Brain microvascular endothelial cell (primary cell): ENCODE measurements around the gene RAB40C.

ENCODE experiments used
- DNase-seq: peaks from one replicate; pipeline ENCODE4 v3.0.0-alpha.2; 2020
- H3K27ac ChIP-seq: fragments of 250-450 bp; sonication (Bioruptor Pico); 2 replicates; pipeline ENCODE4 v1.5.1; 2020; ENCODE audit warnings: mild to moderate bottlenecking, moderate library complexity
- H3K27me3 ChIP-seq: fragments of 250-450 bp; sonication (Bioruptor Pico); replicated peaks from 2 replicates; pipeline ENCODE4 v1.5.1; 2020; ENCODE audit warnings: mild to moderate bottlenecking
- H3K36me3 ChIP-seq: fragments of 250-450 bp; sonication (Bioruptor Pico); replicated peaks from 2 replicates; pipeline ENCODE4 v1.5.1; 2020; ENCODE audit warnings: mild to moderate bottlenecking
- H3K4me3 ChIP-seq: 2 replicates; pipeline ENCODE4 v1.5.1; 2011; ENCODE audit warnings: low read depth, mild to moderate bottlenecking, control low read depth, low read length, moderate library complexity
- in situ Hi-C: cut with HindIII; loops from 2 replicates; pipeline ENCODE4 v1.10.0; 2017; ENCODE audit warnings: low sequenced_read_pairs, low pct_ligation_motif_present
- TF ChIP-seq, protein P1 (sequence below): IDR thresholded peaks from 2 replicates; pipeline ENCODE4 v1.5.1; 2011; ENCODE audit warnings: low read depth, mild to moderate bottlenecking, moderate library complexity, low read length, control low read depth, inconsistent platforms; ENCODE audit errors: missing control alignments

Gene RAB40C

DNA sequence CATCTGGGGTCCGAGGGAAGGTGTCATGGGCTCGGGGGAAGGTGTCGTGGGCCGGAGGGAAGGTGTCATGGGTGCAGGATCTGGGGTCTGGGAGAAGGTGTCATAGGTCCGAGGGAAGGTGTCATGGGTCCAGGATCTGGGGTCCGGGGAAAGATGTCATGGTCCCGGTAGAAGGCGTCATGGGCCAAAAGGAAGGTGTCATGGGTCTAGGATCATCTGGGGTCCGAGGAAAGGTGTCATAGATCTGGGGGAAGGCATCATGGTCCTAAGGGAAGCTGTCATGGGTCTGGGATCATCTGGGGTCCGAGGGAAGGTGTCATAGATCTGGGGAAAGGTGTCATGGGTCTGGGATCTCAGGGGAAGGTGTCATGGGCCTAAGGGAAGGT is 942 bp downstream of the RAB40C start:
- TF ChIP-seq, protein P1, sequence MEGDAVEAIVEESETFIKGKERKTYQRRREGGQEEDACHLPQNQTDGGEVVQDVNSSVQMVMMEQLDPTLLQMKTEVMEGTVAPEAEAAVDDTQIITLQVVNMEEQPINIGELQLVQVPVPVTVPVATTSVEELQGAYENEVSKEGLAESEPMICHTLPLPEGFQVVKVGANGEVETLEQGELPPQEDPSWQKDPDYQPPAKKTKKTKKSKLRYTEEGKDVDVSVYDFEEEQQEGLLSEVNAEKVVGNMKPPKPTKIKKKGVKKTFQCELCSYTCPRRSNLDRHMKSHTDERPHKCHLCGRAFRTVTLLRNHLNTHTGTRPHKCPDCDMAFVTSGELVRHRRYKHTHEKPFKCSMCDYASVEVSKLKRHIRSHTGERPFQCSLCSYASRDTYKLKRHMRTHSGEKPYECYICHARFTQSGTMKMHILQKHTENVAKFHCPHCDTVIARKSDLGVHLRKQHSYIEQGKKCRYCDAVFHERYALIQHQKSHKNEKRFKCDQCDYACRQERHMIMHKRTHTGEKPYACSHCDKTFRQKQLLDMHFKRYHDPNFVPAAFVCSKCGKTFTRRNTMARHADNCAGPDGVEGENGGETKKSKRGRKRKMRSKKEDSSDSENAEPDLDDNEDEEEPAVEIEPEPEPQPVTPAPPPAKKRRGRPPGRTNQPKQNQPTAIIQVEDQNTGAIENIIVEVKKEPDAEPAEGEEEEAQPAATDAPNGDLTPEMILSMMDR, result no peak
- Histone ChIP-seq H3K4me3 (peak overlapping the region; percentile 77), H3K27me3 (no peaks in the 10 kb centered on the region), H3K27ac (no peak overlapping the region), H3K36me3 (no peaks in the 10 kb centered on the region)
- in situ Hi-C loops, result no loop called here
- DNase-seq, result no peak

DNA sequence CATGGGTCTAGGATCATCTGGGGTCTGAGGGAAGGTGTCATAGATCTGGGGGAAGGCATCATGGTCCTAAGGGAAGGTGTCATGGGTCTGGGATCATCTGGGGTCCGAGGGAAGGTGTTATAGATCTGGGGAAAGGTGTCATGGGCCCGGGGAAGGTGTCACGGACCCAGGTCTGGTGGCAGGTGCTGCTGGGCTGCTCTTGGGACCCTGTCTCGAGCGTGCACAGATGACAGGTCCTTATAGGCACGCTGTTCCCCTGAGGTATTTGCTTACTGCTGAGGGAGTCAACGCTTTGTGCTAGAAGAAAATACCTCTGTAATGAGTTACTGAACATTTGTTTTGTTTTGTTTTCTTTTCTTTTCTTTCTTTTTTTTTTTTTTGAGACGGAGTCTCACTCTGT is 1.4 kb downstream of the RAB40C start:
- Histone ChIP-seq H3K36me3 (no peaks in the 10 kb centered on the region), H3K27ac (no peak overlapping the region), H3K27me3 (no peaks in the 10 kb centered on the region), H3K4me3 (peak overlapping the region; percentile 77)
- in situ Hi-C loops, result no loop called here
- TF ChIP-seq, protein P1, result no peak
- no peak for DNase-seq

DNA sequence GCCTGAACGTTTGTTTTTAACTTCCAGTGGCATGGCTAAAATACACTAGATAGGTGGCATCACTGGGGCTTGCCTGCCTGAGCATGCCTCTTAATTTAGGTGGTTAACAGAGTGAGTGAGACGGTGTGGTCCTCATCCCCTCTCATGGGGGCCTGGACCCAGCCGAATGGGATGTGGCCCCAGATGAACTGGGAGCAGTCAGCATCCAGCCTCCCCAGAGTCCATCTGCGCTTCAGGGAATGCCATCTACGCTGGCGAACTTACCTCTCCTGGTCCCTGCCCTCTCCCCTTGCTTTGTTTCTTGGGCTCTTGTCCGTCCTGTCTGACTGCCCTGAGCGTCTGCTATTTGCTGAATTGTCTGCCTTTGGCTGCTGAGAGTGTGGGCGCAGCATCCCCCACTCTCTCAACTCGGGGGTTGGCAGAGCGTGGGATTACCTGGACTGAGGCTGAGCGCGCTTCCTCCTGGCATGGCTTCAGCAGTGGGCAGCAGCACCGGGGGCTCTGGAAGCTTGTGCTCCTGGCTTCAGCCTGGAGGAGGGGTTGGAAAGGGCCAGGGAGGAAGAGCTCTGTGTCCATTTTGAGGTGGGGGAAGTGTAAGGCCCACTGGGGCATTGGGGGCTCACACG is 2.1 kb downstream of the RAB40C start:
- no peak overlapping the region for H3K27ac ChIP-seq
- H3K4me3 ChIP-seq, result no peak overlapping the region
- no peak for DNase-seq
- H3K27me3 ChIP-seq, result no peaks in the 10 kb centered on the region
- TF ChIP-seq, protein P1, result no peak
- in situ Hi-C loops, result no loop called here
- H3K36me3 ChIP-seq, result no peaks in the 10 kb centered on the region

DNA sequence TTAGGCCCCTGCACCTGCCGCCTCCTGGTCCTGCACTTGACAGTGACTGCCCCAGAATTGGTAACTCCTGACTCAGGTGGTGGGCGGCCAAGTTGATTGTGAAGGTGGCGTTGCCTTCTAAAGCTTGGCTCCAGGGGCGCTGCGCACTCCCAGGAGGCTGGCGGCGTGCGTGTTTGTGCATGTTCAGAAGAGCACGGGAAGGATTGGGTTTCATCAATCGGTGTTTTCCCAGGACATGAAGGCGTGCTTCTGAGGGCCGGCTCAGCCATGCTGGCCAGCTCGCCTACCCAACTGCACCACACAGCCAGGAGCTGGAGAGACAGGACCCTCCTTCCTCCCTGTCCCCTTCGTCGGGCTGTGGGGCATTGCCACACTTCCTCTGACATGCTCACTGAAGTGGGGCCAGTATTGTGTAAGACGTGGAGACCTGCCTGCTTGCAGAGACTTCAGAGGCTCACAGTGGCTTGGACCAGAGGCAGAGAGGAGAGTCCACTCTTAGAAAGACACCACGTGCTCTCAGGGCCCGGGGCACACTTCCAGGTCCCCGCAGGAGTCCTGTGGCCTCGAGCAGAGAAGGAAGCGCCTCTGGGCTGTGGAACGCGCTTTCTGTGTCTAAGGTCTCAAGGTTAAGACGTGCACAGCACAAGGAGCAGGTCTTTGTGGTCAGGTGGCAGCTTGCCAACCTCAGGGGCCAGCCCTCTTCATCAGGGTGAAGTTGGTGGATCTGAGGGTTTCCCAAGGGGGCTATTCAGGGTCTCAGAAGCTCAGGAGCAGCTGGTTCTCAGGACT is 2.8 kb downstream of the RAB40C start:
- Histone ChIP-seq H3K27me3 (no peaks in the 10 kb centered on the region), H3K27ac (no peak overlapping the region), H3K36me3 (no peaks in the 10 kb centered on the region), H3K4me3 (no peak overlapping the region)
- in situ Hi-C loops, result no loop called here
- no peak for DNase-seq
- TF ChIP-seq, protein P1, result no peak

DNA sequence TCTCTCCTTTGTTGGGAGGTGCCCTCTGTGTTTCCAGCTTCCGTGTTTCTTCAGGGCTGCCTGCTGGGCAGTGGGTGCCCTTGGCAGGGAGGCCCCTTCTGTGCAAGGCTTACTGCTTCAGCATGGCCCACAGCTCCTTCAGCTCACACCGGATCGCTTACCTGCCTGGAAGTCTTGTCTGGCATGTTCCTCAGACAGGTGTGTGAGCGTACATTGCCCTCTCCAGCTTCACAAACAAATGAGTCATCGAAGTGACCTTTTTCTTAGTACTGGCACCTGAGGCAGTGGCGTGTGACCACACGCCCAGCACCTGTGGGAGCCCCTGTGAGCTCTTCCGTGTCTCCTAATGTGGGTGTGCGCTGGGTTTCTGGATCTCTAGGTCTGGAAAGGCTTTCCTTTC is 3.5 kb downstream of the RAB40C start:
- TF ChIP-seq, protein P1, result no peak
- no peaks in the 10 kb centered on the region for H3K36me3 ChIP-seq
- DNase-seq, result no peak
- H3K27me3 ChIP-seq, result no peaks in the 10 kb centered on the region
- in situ Hi-C loops, result no loop called here
- H3K4me3 ChIP-seq, result no peak overlapping the region
- H3K27ac ChIP-seq, result no peak overlapping the region

DNA sequence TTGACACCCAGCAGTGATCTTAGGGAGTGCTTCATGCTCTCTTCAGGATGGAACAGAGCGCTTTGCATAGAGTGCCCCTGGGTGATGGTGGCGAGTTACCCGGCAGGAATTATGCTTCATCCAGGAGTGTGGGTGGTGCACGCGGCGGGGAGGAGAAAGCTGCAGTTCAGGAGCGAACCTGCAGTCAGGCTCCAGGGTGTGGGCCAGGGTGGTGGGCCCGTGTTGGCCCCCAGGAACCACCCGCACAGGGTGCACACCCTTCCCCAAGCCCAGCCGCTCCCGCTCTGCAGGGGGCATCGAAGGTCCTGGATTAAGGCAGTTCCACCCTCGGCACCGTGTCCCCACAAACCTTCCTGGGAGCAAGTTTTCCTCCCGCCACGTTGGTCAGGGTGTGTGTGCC is 3.9 kb downstream of the RAB40C start:
- in situ Hi-C loops, result no loop called here
- no peak for DNase-seq
- no peaks in the 10 kb centered on the region for H3K27me3 ChIP-seq
- H3K36me3 ChIP-seq, result no peaks in the 10 kb centered on the region
- no peak overlapping the region for H3K4me3 ChIP-seq
- TF ChIP-seq, protein P1, result no peak
- no peak overlapping the region for H3K27ac ChIP-seq
